SU-DHL-6 (cell line): Measurements from ENCODE around the gene NOPCHAP1.

Experiments
- EZH2phosphoT487 ChIP-seq: fragments of 200-600 bp; sonication (generic), shearing (Covaris generic); conservative IDR thresholded peaks from 2 replicates; pipeline ENCODE4 v1.6.1; 2018; ENCODE audit warnings: mild to moderate bottlenecking, antibody characterized with exemption, low read length, moderate library complexity, mixed read lengths
- TF ChIP-seq, protein P1 (sequence below): fragments of 200-600 bp; sonication (generic); IDR thresholded peaks from one replicate; pipeline ENCODE4 v1.5.1; 2017; ENCODE audit warnings: antibody characterized with exemption, mild to moderate bottlenecking, low read length, moderate library complexity; ENCODE audit not compliant: insufficient read depth, poor library complexity, severe bottlenecking

DNA sequence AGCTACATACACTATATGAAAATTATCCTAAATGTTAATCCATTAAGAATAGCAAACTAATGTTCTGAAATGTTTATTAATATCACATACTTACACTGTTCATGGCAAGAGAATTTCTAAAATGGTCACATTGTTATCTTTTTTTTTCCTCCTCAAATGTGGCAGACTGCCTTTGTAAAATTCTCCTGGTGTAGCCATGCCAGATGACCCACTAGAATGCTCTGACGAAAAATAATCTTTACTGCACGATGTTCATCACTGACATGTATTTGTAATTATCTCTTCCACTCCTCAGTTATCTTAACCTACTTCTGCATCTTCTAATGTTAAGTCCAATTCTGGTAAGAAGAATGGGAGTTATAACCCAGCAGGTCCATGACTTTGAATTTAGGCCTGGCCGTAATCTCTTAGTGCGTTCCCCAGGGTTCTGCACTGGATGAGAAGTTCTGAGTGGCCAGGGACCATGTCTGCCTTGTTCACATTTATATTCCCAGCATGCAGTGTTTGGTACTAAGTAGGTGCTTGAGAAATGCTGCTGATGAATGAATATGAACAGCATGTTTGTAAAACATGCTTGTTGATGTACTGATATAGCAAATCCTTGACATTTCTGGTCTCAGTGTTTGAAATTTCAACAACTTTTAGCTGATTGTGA is 46.7 kb downstream of the NOPCHAP1 start:
- TF ChIP-seq, protein P1, sequence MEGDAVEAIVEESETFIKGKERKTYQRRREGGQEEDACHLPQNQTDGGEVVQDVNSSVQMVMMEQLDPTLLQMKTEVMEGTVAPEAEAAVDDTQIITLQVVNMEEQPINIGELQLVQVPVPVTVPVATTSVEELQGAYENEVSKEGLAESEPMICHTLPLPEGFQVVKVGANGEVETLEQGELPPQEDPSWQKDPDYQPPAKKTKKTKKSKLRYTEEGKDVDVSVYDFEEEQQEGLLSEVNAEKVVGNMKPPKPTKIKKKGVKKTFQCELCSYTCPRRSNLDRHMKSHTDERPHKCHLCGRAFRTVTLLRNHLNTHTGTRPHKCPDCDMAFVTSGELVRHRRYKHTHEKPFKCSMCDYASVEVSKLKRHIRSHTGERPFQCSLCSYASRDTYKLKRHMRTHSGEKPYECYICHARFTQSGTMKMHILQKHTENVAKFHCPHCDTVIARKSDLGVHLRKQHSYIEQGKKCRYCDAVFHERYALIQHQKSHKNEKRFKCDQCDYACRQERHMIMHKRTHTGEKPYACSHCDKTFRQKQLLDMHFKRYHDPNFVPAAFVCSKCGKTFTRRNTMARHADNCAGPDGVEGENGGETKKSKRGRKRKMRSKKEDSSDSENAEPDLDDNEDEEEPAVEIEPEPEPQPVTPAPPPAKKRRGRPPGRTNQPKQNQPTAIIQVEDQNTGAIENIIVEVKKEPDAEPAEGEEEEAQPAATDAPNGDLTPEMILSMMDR = no peak
- no peak for TF ChIP-seq EZH2phosphoT487
